GM18526 (cell line): ENCODE data around the gene MAG.

Experiments used
- POLR2A ChIP-seq: IDR thresholded peaks from 3 replicates; pipeline ENCODE4 v1.6.1; 2011; ENCODE audit not compliant: insufficient read length; ENCODE audit errors: extremely low read depth

Gene MAG

DNA sequence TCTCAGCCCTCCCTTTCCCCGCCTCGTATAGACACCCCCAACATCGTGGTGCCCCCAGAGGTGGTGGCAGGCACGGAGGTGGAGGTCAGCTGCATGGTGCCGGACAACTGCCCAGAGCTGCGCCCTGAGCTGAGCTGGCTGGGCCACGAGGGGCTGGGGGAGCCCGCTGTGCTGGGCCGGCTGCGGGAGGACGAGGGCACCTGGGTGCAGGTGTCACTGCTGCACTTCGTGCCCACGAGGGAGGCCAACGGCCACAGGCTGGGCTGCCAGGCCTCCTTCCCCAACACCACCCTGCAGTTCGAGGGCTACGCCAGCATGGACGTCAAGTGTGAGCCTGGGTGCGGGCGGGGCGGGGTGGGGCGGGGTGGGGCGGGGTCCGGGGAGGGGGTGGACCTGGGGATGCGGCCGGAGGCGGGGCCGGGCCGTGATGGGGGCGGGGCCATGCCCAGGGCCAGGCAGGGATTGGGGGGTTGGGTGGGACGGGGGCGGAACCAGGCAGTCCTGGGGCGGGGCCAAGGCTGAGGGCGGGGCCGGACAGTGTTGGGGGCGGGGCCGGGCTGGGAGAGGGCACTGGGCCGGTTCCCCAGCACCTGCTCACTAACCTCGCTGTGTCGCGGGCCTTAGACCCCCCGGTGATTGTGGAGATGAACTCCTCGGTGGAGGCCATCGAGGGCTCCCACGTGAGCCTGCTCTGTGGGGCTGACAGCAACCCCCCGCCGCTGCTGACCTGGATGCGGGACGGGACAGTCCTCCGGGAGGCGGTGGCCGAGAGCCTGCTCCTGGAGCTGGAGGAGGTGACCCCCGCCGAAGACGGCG is 7.8 kb downstream of the MAG start:
- no peak for TF ChIP-seq POLR2A

DNA sequence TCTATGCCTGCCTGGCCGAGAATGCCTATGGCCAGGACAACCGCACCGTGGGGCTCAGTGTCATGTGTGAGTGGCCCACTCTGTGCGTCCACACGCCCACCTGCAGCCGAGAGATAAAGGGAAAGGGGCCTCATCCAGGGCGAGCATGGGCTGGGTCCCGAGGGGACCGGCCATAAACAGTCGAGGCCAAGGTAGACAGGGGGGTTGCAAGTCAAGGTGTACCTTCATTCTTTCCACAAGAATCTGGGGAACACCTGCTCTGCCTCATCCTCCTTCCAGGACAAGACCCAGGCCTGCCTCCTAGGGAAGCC is 8.3 kb downstream of the MAG start:
- no peak for TF ChIP-seq POLR2A

DNA sequence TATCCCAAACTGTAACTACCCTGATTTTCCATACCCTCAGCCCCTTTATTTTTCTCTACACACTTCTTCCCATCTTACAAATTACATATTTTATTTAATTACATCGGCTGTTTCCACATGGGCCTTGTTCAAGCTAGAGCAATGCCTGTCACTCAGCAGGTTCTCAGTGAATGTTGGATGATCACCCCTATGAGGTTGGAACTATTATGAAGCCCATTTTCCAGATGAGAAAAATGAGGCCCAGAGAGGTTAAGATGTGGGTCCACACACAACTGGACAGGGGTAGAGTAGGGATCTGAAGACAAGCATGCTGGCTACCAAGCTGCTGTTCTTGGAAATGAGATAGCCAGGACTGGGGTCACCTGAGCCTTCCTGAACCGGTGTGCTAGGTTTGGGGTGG is 10.0 kb downstream of the MAG start:
- no peak for TF ChIP-seq POLR2A

DNA sequence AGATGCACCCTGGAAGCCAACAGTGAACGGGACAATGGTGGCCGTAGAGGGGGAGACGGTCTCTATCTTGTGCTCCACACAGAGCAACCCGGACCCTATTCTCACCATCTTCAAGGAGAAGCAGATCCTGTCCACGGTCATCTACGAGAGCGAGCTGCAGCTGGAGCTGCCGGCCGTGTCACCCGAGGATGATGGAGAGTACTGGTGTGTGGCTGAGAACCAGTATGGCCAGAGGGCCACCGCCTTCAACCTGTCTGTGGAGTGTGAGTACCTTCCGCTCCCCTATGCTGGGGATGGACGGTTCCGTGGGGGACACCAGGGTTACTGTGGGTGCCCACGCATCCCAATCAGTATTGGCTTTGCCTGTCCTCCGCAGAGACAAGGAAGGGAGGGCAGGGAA is 10.5 kb downstream of the MAG start:
- TF ChIP-seq POLR2A = no peak

DNA sequence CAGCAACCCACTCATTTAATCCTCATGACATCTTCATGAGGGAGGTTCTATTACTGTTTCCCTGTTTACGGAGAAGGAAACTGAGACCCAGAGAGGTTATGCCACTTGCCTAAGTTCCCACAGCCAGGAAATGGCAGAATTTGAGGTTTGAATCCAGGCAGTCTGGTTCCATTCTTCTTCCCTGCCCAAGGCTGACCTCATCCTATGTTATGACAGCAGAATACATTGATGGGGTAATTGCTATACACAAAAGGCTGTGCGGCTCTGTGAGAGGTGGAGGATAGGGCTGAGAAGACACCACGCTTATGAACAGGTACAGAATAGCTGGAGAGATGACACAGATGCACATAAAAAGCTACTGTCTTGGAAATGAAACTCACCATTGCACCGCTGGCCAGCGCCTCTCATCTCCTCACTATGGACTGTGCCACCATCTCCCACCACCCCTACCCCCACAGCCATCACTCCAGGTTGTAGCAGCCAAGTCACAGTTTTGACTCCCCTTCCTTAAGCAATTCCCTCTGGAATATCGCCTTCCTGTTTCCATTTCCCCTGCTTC is 11.5 kb downstream of the MAG start:
- TF ChIP-seq POLR2A = no peak

DNA sequence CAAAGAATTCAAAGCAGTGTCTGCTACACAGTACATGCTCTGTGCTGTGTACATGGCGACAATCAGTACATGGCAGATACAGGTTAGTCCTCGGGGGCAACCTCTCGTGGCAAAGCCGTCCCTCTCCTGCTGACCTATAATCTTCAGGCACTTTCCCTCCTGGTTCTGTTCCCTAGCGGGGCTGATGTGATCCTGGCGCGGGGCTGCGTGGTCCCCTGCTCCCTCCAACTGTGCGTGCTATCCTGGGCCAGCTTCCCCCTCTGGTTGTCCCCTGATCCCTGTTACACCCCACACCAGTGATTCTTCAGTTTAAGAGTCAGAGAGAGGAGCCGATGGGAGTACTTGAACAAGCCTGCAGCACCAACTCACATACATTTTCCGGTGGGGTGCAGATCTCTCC is 12.1 kb downstream of the MAG start:
- no peak for TF ChIP-seq POLR2A

DNA sequence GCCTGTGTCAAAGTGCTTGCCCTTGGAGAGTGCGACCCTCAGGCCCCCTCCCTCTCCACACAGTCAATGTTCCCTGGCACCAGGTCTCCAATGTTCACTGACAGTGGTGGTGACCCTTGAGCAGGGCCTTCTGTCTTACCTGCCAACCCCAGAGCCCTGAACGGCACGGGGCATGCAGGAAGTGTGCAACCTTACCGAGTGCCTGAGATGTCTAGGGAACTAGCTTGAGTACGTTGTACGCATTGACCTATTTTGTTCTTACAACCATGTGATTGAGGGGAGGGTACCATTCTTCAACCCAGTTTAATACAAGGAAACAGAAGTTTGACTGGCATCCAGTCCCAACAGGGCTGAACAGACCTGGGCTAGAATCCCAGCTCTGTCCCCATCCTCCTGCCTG is 13.2 kb downstream of the MAG start:
- TF ChIP-seq POLR2A = no peak

DNA sequence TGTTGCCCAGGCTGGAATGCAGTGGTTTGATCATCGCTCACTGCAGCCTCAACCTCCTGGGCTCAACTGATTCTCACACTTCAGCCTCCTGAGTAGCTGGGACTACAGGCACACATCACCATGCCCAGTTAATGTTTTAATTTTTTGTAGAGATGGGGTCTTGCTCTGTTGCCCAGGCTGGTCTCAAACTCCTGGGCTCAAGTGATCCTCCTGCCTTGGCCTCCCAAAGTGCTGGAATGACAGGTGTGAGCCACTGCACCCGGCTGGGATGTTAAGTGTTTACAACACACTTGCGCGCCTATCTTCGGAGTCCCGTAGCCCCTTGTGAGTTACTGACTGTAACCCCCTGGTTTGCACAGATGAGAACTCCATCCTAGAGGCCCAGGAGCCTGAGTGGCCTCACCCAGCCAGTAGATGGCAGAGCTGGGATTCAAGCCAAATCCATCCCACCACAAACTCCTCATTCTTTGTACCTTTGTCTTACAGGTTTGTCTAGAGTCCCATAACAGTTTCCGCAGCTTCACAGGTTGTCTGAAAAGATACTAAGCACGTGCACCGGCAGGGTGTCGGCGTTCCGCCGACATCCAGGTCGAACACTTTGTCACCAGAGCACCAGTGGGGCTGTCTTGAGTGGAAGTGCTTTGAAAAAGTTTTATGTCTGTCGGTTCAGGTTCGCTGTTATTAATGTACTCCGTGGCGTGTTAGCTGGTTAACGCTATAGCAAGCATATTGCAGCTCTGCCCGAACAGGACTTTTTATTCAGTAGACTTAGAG is 14.7 kb downstream of the MAG start:
- TF ChIP-seq POLR2A = no peak

DNA sequence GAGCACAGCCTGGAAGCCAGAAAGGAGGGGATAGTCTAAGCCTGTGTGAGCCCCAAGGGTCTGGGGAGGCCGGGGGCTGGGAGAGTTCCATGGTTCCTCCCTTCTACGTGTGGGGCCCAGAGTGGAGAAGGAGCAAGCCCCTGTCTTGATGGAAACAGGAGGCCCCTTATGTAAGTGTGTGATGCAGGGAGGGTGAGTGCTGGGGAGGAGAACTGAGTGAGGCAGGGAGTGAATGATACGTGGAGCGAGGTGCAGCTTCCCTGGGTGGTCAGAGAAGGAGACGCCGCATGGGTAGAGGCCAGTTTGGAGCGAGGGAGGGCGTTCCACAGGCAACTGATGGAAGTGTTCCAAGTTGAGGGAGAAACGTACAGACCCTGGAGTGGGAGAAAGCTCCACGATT is 16.0 kb downstream of the MAG start:
- no peak for TF ChIP-seq POLR2A

DNA sequence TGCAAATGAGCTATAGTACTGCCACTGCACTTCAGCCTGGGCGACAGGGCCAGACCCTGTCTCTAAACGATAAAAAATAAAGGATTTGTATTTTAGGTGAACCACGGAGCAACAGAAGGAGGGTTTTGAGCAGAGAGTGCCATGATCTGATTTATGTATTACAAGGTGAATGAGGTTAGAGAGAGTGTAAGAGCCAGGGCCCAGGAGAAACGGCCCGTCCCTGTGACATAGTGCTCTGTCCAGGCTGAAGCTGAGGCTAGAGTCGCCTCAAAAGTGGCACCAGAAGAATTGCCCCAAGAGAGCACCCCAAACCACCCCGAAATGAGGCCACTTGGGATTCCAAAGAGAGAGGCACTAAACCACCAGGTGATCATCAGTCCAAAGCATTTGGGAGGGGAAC is 16.9 kb downstream of the MAG start:
- TF ChIP-seq POLR2A = no peak

DNA sequence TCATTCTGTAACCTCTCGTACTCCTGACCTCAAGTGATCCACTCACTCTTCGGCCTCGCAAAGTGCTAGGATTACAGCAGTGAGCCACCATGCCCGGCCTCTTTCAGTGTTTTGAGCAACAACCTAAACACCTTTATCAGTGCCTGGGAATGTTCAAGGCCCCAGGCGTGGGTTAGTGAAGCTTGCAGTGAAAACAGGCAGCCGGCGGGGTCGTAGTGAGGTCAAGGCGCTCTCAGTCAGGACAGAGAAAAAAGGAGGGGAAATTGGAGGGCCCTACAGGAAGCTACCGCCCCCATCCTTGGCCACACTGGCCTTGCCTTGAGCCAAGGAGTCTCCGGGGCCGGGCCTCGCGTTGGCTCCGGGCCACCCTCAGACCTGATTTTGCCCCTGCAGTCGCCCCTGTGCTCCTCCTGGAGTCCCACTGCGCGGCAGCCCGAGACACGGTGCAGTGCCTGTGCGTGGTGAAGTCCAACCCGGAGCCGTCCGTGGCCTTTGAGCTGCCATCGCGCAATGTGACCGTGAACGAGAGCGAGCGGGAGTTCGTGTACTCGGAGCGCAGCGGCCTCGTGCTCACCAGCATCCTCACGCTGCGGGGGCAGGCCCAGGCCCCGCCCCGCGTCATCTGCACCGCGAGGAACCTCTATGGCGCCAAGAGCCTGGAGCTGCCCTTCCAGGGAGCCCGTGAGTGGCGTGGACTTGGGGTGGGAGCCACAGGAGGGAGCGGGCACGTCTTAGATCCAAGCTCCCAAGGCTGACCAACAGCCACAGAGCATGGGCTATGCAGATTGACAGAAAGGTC is 17.7 kb downstream of the MAG start:
- no peak for TF ChIP-seq POLR2A

DNA sequence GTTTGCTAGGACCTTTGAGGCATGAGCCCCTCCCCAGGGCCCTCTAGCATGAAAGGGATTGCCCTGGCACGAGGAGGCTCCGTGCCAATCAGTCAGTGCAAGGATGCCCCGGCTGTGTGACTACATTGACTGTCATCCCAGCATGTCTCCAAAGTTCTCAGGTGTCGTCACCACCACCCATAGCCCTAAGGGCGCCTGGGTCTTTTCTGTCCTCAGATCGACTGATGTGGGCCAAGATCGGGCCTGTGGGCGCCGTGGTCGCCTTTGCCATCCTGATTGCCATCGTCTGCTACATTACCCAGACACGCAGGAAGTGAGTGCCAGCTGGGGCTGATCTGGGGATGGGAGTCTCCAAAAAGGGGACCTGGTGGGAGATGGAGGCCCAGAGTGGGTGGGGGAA is 18.4 kb downstream of the MAG start:
- TF ChIP-seq POLR2A = no peak

DNA sequence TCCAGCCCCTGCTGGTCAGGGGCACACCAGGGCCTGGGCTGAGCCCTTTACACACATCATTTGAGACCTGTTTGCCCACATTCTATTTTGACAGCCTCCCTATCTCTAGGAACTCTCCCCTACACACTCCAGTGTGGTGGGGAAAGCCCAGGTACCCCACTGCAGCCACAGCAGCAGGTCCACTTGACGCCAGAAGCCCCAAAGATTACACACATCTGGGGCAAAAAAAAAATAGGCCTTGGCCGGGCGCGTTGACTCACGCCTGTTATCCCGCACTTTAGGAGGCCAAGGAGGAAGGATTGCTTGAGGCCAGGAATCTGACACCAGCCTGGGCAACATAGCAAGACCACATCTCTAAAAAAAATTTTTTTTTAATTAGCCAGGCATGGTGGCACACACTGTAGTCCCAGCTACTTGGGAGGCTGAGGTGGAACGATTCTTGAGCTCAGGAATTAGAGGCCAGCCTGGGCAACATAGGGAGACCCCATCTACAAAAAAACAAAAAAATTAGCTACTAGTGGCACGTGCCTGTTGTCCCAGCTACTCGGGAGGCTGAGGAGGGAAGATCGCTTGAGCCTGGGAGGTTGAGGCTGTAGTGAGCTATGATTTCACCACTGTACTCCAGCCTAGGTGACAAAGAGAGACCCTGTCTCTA is 19.0 kb downstream of the MAG start:
- TF ChIP-seq POLR2A = no peak

DNA sequence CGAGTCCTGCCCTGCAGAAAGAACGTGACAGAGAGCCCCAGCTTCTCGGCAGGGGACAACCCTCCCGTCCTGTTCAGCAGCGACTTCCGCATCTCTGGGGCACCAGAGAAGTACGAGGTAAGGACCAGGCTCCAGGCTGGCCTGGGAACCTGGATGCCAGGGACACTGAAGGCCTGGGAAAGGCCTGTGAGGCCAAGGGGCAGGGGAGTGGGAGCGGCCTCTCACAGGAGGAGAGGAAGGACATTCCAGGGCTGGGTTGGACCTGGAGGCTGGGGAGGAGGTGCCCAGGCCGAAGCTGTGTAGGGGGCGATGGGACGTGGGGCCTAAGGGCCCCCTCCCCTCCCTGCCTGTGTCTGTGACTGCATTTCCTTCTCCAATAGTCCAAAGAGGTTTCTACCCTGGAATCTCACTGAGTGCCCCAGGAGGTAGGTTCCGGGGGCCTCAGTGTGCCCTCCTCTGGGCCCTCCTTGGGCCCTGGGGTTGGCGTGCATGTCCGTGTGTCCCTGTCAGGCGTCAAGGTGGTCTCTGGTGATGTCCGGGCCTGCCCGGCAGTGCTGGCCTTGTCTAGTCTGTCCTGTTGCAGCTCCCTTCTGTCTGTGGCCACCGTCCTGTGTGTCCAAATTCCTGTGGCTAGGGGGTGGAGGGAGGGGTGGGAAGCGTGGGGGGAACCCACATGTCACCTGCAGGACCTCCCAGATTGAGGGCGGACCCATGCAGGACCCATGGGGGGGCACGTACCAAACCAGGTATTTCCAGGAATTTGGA is 20.1 kb downstream of the MAG start:
- no peak for TF ChIP-seq POLR2A
